GM21723 (cell line): ENCODE measurements around the gene TNRC18.
"Not testable (repeated sequence)": the region's sequence is repeated elsewhere in the genome, so short reads cannot be mapped to it uniquely, and the experiment has no call there.

Experiments
- ATAC-seq: cut with Tn5 transposase; IDR thresholded peaks from one replicate; pipeline ENCODE4 v1.9.1; 2021; ENCODE audit warnings: mild to moderate bottlenecking, moderate library complexity; ENCODE audit not compliant: unreplicated experiment

The TNRC18 gene

DNA sequence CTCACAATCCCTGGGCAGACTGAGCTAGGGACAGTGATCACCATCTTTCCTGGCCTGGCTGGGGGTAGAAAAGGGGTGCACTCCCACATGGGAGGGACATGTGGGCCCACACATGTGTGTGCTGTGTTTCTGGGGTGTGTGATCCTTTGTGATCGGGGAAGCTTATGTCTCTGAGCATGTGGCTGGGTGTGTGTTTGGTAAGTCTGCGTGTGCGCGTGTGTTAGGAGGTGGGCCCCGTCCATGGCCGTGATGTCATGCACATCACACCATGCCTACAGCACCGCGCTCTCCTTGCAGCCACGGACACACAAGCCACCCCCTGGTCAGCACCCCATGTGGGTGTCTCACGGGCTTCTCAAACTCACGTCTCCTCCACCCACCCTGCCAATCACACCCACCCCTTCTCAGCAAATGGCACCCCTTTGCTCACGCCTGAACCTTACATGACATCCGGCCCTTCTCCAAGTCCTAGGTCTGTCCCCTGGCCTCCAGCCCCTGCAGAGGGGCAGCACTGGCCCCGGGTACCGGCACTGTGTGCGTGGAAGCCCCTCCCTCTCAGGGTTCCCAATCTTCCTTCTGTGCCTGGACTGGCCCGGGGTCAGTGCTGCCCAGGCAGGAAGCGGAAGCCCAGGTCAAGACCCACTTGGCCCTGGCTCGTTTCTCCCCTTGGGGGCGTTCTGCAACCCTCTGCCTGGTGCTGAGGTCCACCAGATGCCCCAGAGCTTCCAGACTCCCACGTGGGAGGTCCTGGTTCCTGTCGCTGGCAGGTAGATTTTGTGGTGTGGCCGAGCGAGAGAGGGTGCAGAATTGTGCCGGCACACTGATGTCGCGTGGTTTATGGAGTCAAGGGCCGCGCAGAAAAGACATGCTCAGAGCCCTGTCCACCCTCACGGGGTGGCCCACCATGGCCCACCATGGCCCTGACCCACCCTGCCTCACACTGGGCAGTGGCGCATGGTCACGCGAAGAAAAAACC is 128.3 kb downstream of the TNRC18 start:
- ATAC-seq, result no peak

DNA sequence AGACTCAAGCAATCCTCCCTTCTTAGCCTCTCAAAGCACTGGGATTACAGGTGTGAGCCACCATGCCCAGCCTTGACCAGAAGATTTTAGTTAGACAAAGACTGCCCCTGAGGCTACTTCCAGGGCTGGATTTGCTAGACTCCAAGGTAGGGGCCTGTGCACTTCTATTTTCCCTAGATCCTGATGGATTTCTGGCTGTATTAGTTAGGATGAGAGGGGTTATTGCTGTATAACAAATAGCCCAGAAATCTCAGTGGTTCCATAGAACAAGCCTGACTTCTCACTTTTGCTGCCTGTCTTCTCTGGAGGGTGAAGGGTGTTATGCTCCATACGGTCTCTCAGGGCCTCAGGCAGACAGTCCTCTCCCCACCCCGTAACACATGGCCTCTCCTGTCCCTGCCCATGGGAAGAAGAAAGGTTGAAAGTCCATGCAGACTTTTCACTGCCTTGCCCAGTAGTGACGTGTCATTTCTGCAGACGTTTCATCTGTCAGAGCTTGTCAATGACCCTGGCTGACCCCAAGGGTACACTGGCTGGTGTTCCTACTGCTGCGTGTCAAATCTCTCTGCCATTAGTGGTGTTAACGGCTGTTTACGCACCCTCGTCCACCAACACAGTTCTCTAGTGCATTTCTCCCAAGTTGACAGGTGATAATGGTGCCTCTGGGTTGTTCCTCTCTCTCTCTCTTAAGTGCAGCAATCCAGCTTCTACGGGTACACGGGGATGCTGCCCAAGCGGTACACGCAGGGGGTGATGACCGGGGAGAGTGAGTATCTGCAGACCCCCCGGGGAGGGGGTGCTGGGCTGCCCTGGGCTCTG is 129.3 kb downstream of the TNRC18 start:
- ATAC-seq, result no peak

DNA sequence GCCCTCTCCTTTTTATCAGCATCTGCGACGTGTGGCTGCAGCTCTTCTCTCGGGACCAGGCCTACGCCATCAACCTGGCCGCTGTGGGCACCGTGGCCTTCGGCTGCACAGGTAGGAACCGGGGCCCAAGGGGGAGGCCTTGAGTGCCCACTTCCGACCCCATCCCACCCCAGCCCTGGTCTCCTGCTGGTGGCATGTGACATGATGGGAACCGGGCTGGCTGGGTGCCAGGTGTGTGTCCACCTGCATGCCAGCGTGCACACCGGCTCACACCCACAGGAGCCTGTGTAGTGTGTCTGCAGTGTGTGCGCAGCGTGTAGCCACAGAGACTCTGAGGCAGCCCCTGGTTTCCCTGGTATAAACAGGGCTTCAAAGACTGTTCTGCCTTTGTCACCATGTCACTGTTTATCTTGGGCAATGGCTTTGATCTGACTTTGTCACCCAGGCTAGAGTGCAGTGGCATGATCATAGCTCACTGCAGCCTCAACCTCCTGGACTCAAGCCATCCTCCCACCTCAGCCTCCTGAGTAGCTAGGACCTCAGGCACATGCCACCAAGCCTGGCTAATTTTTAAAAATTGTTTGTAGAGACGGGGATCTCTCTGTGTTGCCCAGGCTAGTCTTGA is 131.8 kb downstream of the TNRC18 start:
- not testable (repeated sequence) for ATAC-seq

DNA sequence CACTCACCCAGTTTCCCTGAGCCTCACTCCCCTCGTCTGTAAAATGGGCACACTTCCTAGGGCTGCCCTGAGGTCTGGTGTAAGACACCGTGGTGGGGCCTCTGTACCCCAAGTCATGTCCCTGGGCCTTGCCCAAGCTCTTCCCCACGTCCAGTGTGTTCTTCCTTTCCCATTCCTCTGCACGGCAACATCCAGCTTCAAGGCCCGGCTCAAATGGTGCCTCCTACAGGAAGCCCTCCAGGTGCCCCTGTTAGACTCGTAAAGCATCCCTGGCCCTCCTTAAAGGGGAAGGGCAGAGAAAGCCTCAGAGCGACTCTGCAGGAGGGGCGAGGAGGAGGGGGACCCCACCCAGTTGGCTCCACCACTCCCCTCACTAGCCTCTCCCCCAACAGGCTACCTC is 132.3 kb downstream of the TNRC18 start:
- no peak for ATAC-seq

DNA sequence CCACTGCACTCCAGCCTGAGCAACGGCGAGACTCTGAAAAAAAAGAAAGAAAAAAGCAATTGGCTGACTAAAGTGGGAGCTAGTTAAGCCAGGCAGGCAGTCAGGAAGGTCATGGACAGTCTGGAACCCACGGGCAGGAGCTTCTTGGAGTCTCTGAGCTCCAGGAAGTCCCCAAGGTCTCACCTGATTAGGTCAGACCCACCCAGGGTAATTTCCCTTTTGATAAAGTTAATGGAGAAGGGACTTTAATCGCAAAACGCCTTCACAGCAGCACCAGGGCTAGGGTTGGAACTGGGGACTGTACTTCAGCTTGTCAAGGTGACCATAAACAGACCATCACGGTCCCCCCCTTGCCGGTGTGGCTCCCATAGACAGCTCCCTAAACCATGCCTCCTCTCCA is 134.3 kb downstream of the TNRC18 start:
- ATAC-seq, result no peak

DNA sequence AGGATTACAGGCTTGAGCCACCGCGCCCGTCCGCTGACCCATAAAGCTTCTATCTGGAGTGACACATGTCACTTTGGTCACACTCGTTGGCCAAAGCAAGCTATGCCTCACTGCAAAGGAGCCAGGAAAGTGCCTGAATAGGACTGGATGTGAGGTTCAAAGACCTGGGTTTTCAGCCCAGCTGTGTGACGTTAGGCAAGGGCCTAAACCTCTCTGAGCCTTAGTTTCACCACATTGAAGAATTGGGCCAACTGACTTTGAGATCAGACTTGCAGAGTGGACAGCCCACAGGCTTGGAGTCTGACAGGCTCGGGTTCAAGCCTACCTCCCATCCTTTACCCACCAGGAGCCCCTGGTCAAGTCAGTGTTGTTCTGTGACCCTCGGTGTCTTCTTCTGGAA is 135.1 kb downstream of the TNRC18 start:
- ATAC-seq, result not testable (repeated sequence)

DNA sequence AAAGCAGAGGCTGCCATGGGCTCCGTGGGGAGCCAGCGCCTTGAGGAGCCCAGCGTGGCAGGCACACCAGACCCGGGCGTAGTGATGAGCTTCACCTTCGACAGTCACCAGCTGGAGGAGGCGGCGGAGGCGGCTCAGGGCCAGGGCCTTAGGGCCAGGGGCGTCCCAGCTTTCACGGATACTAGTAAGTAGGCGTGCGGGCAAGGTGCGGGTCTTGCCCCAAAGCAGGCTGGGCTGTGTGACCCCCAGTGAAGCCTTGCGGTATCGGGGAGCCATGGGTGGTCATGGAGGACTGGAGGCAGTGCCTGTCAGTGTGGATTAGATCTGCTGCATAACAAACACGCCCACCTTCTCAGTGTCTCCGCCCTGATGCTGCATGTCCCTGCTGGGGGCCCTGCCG is 135.8 kb downstream of the TNRC18 start:
- no peak for ATAC-seq

DNA sequence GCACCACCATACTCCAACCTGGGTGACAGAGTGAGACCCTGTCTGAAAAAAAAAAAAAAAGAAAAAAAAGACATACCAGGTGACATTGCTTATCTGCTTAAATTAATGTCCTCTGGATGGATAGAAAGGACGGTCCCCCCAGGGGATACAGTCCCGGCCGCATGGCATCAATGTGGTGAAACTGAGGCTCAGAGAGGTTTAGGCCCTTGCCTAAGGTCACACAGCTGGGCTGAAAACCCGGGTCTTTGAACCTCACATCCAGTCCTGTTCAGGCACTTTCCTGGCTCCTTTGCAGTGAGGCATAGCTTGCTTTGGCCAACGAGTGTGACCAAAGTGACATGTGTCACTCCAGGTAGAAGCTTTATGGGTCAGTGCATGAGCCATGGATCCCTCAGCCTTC is 136.3 kb downstream of the TNRC18 start:
- ATAC-seq, result not testable (repeated sequence)

DNA sequence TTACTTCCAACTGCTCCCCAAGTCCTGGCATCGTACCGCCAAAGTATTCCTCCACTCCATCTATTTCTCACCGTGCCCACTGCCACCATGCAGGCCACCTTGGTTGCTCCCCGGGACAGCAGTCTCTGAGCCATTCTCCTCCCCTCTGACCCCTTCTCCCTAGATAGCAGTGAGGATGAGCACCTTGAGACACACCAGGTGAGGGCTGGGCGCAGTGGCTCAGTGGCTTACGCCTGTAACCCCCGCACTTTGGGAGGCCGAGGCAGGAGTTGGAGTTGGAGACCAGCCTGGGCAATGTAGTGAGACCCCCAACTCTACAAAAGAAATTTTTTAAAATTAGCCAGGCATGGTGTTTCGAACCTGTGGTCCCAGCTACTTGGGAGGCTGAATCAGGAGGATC is 136.7 kb downstream of the TNRC18 start:
- no peak for ATAC-seq

DNA sequence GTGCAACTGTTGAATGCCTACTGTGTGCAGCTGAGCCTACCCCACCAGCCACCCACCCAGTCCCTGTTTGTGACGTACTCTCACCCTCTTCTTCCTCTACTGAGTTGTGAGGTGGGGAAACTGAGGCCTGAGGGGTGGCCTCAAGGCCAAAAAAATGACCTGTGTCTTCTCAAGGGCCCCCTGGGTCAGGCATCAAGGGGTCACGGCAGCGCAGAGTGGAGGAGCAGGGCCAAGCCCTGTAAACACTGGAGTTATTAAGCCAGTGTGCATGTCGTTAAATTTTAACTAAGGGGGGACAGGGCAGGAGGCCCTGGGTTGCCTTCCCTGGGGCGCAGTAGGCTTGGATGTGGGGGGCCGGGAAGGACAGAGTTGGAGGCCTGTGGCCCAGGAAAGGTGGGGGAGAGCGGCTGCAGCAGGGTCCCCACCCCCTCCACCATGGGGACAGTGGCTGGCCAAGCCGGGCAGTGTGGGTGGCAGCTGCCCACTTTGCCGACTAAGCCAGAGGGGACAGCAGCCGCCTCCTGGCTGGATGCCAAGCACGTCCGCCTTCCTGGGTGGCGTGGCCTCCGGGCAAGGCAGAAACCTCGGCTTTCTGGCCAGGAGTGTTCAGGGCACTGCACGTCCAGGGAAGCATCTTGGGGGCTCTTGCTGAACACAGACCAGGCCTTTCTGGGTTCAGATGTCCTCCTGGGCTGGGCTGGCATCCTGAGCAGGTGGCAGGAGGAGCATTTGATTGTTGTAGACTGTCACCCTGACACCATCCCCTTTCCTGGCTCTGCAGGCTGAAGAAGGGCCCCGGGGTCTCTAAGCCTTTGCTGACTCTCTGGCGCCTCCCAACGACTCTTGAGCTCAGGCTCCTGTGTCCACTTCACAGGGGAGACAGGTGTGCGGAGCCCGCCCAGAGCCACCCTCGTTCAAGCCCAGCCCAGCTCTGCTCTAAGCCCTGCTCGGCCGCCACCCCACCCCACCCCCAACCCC is 139.0 kb downstream of the TNRC18 start:
- no peak for ATAC-seq

DNA sequence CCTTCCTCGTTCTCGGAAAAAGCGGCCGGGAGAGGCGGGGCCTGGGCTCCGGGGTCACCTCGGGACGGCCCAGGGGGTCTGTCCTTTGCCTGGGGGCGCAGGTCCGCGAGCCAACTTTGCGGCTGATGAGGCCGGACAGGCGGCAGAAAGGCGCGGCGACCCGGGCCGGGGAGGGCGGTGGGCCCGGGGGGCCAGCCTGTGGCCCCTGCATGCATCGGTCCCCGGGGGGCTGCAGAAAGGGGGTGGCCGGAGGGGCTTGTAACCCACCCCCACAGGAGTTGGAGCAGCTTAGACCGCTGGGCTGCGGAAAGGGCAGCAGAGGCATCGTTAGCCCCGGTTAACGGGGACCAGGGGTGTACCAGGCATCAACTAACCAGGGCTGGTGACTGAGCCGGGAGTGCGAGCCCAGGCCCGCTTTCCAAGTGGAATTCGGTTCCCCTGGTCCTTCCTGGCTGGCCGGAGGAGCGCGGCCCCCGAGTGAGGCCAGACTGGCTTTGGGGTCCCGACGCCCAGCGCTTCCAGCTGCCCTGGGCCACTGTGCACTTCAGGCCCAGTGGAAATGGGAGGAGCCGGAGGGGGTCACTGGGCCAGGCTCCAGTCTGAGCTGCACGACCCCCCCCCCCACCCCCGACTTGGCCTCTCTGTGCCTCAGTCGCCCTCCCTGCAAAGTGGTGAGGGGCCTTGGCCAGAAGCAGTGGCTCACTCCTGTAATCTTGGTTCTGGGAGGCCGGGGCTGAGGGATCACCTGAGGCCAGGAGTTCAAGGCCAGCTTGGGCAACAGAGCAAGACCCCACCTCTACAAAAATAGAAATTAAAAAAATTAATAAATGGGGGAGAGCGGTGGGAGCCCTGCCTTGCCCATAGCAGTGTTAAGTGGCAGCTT is 140.0 kb downstream of the TNRC18 start:
- no peak for ATAC-seq

DNA sequence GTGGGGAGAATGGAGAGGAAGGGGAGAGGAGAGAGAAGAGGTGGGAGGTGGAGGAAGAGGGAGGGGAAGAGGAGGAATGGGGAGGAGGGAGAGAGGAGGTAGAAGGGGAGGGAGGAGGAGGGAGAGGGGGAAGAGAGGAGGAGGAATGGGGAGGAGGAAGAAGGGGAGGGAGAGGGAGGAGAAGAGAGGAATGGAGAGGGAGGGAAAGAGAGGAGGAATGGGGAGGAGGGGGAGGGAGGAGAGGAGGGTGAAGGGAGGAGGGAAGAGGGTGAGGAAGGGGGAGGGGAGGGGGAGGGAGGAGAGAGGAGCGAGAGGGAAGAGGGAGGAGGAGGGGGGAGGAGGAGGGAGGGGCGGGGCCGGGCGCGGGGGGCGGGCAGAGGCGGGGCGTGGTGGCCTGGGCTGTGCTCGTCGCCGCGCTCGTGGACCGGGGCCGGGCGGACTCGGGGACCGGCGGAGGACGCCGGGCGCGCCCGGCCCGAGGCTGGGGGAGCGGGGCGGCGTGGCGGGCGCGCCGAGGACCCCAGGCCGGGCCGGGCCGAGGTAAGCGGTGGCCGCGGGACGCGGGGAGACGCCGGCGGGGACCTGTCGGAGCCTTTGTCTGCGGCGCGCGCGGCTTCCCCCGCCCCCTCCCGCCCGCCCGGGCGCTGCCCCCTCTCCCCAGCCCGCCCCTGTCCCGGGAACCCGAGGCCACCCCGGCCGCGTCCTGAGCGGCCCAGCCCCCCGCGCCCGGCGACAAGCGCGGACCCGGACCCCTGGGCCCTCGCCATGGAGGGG is 140.9 kb downstream of the TNRC18 start, which contains the start of gene SLC29A4:
Gene SLC29A4, plus strand, starts transcription at position 401 of the 774 bp plus-strand sequence. CDS start 4,874 bp downstream, outside the sequence.
- ATAC-seq, result peak; percentile 52

DNA sequence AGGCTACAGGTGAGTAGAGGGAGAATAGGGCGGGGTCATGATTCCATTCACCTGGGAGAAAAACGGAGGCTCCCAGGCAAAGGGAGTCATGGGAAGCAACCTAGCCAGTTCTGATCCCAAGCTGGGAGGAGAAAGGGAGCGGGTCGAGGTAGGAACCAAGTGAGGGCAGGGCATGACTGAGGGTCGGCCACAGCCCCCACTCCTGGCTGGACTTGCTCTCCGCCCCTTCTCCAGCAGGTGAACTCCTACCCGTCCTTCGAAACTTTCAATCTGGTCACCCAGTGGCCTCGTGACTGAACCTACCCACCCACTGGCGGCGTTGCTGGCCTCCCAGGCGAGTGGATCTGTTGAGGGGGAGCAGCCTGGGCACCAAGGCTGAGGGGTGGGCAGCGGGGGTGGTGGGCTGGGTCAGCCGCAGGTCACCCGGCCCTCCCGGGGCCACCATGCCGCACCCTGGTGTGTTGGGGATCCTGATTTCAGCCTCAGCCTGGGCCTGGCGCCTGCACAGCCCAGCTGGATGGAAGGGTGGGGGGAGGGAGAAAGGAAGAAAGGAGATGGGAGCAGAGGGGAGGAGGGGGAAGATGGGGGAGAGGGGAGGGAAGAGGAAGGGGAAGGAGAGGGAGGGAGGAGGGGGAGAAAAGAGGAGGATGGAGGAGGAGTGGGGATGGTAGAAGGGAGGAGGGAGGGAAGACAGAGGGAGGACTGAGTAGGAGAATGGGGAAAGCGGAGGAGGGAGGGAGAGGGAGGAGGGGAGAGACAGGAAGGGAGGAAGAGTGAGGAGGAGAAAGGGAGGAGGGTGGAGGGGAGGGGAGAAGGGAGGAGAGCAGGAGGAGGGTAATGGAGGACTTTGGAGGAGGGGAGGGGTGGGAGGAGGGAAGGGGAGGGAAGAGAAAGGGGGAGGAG is 141.8 kb downstream of the TNRC18 start:
- not testable (repeated sequence) for ATAC-seq

DNA sequence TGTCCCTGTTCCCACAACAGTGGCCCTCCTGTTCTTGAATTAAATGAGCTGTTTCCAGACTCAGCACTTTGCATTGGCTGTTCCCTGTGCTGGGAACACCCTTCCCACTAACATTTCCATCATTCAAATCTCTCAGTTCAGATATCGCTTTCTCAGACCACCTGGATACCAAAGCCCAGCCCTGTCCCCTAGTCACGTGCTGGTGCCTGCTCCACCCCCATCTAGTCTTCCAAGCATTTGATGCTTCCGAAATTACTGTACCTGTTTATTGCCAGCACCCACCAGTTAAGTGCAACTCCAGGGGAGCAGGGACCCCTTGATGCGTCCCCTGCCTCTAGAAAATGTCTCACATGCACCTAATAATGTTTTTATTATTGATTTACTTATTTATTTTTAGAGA is 143.9 kb downstream of the TNRC18 start:
- ATAC-seq, result no peak

DNA sequence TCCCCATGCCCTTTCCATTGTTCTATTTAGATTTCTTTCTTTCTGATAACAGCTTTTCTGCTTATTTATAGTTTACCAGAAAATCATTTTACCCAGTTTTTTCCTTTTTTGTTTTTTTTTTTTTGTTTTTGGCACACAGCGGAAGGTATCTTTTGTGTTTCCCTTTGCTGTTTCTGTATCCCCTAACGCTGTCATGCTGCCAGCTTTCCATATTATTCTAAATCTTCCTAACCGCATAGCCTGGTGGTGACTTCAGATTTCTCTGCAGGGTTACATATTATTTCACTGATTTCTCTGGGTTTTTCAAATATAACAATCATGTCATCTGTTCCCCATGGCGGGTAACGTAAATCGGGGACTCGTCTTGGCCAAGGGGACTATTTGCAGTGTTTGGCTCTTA is 144.9 kb downstream of the TNRC18 start:
- no peak for ATAC-seq

DNA sequence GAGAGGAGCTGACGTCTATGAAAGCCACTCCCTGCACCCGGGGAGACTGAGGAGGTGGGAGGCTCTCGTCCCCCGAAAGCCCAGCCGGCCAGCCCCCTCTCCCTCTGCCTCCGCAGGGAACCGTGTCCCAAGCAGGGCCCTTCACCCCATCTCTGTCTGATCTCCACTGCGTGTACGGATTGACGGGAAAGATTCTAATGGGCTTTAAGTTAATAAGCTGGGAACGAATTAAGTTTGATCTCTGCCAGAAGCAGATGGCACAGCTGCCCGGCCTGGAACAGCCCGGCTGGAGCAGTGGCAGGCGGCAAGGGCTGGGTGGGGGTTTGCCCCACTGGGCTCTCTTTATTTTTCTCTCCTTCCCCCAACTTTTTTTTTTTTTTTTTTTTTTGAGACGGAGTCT is 147.0 kb downstream of the TNRC18 start:
- ATAC-seq, result no peak

DNA sequence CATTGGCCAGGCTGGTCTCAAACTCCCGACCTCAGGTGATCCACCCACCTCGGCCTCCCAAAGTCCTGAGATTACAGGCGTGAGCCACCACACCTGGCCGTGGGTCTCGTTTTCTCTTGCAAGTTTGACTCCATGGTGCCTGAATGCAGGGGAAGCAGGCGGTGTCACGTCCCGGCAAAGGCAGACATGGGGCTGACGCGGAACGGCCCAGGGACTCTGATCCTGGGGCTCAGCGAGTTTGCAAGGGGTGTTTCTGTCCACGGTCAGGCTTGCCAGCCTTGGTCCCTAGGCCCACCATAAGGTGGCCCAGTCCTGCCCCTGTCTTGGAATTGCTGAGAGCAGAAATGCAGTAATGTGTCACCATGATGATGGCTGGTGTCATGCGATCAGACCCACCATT is 147.5 kb downstream of the TNRC18 start:
- not testable (repeated sequence) for ATAC-seq
